Activated CD8-positive, alpha-beta memory T cell treated with anti-CD3 and anti-CD28 coated beads, Interleukin-2, amount 50 U/mL, for 48 hours (primary cell): Measurements from ENCODE around the gene PNRC1.
A peak's percentile ranks its signal among the peaks of the same experiment; 100 is the strongest.
"Not testable (repeated sequence)": the region's sequence is repeated elsewhere in the genome, so short reads cannot be mapped to it uniquely, and the experiment has no call there.

Experiments used
- DNase-seq: peaks from one replicate; pipeline ENCODE4 v3.0.0-alpha.2; 2020

PNRC1 gene

GRCh38 chr6:89116702-89117101 is 36.2 kb downstream of the PNRC1 start:
- DNase-seq: no peak

- peak; percentile 67 for DNase-seq
These were observed 36.9 kb downstream of the PNRC1 start, which contains the start of gene SRSF12 for GRCh38 chr6:89117211-89118108. Gene SRSF12 (minus strand): TSS chr6:89118071. CDS start chr6:89117887, 184 bp downstream.

- DNase-seq: no peak
These were observed 38.4 kb downstream of the PNRC1 start for GRCh38 chr6:89118931-89119330.

- DNase-seq: no peak
These were observed 39.8 kb downstream of the PNRC1 start for GRCh38 chr6:89120371-89120770.

- no peak for DNase-seq
These were observed 41.4 kb downstream of the PNRC1 start for GRCh38 chr6:89121934-89122333.

GRCh38 chr6:89122625-89123024 is 42.1 kb downstream of the PNRC1 start:
- no peak for DNase-seq

GRCh38 chr6:89128256-89128671 is 47.7 kb downstream of the PNRC1 start:
- DNase-seq: not testable (repeated sequence)

- DNase-seq: no peak
These were observed 51.0 kb downstream of the PNRC1 start for GRCh38 chr6:89131599-89131998.

- no peak for DNase-seq
These were observed 51.5 kb downstream of the PNRC1 start for GRCh38 chr6:89132057-89132456.

GRCh38 chr6:89133981-89134380 is 53.4 kb downstream of the PNRC1 start:
- DNase-seq: no peak

GRCh38 chr6:89134723-89135122 is 54.2 kb downstream of the PNRC1 start:
- DNase-seq: no peak
